ENCODE results near the gene CNOT3.
"Not testable (repeated sequence)": the region's sequence is repeated elsewhere in the genome, so short reads cannot be mapped to it uniquely, and the experiment has no call there.

DNA sequence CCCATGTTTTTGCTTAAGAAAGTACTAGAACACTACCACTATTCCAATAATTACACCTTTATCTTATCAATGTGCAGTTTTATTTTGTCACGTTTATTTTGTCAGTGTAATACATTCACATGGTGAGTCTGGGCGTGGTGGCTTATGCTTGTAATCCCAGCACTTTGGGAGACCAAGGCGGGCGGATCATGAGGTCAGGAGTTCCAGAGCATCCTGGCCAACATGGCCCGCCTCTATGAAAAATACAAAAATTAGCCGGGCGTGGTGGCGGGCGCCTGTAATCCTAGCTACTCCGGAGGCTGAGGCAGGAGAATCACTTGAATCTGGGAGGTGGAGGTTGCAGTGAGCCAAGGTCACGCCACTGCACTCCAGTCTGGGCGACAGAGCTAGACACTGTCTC lies 56.9 kb downstream of the CNOT3 start:
- TF ChIP-seq, protein P1, sequence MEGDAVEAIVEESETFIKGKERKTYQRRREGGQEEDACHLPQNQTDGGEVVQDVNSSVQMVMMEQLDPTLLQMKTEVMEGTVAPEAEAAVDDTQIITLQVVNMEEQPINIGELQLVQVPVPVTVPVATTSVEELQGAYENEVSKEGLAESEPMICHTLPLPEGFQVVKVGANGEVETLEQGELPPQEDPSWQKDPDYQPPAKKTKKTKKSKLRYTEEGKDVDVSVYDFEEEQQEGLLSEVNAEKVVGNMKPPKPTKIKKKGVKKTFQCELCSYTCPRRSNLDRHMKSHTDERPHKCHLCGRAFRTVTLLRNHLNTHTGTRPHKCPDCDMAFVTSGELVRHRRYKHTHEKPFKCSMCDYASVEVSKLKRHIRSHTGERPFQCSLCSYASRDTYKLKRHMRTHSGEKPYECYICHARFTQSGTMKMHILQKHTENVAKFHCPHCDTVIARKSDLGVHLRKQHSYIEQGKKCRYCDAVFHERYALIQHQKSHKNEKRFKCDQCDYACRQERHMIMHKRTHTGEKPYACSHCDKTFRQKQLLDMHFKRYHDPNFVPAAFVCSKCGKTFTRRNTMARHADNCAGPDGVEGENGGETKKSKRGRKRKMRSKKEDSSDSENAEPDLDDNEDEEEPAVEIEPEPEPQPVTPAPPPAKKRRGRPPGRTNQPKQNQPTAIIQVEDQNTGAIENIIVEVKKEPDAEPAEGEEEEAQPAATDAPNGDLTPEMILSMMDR (IDR thresholded peaks at IDR 0.05), result not testable (repeated sequence)
- TF ChIP-seq POLR2A (IDR thresholded peaks at IDR 0.05), result not testable (repeated sequence)
